ENCODE results near the gene AP1M1. TPM values are rescaled to one million over a fixed set of nuclear protein-coding genes. Genes with fewer than 3 reads are reported as not detected.
A peak's percentile ranks its signal among the peaks of the same experiment; 100 is the strongest.

AP1M1 gene
- total RNA-seq, 1 experiment from 2014 or later: 88.7 TPM

DNA sequence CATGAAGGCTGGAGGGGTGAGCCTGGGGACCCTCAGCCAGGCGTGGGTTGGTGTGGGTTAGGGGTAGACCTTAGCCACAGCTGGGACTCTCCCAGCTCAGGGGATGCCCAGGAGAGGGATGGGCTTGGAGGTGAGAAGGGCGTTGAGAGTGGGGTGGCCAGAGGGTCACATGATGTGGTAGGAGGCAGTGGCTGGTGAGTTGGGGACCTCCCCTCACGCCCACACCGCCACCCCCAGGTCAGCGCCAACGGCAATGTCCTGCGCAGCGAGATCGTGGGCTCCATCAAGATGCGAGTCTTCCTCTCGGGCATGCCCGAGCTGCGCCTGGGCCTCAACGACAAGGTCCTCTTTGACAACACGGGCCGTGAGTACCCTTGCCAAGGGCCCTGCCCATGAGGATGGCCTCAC, 28.5 kb downstream of the AP1M1 start:
- no peaks in the 10 kb centered on the region for H3K4me1 ChIP-seq (ENCODE audit: control insufficient read depth, insufficient read depth, low read length)
- H3K4me3 ChIP-seq (ENCODE audit: low read depth in 2 of 2, low read length in 2 of 2): no peak overlapping the region
- no peaks in the 10 kb centered on the region for H3K27me3 ChIP-seq (ENCODE audit: control insufficient read depth, insufficient read depth, low read length)
- intact Hi-C loops (cut with micrococcal nuclease; ENCODE audit: unreplicated experiment): no loop called here
- CTCF ChIA-PET: no interaction called here
- no TSS peak for BruUV-seq (replicated peaks)
- DNase-seq (ENCODE audit: low read depth, low spot score): no peak
- H3K9me3 ChIP-seq (ENCODE audit: control insufficient read depth, insufficient read depth, low read depth, low read length): no peaks in the 10 kb centered on the region; the same call in 1 of the 2 replicates
- no peak for ATAC-seq
- in situ Hi-C loops (cut with HindIII; ENCODE audit: low pct_unique_long_range_greater_than_20kb, low sequenced_read_pairs): no loop called here
- POLR2A ChIA-PET: no interaction called here
- peaks cover 4% of the 10 kb centered on the region; the same call in 1 of the 2 replicates for H3K36me3 ChIP-seq (ENCODE audit: control insufficient read depth, insufficient read depth, low read length)
- H3K27ac ChIP-seq (ENCODE audit: low read length): no peak overlapping the region
- TF ChIP-seq, protein P1, sequence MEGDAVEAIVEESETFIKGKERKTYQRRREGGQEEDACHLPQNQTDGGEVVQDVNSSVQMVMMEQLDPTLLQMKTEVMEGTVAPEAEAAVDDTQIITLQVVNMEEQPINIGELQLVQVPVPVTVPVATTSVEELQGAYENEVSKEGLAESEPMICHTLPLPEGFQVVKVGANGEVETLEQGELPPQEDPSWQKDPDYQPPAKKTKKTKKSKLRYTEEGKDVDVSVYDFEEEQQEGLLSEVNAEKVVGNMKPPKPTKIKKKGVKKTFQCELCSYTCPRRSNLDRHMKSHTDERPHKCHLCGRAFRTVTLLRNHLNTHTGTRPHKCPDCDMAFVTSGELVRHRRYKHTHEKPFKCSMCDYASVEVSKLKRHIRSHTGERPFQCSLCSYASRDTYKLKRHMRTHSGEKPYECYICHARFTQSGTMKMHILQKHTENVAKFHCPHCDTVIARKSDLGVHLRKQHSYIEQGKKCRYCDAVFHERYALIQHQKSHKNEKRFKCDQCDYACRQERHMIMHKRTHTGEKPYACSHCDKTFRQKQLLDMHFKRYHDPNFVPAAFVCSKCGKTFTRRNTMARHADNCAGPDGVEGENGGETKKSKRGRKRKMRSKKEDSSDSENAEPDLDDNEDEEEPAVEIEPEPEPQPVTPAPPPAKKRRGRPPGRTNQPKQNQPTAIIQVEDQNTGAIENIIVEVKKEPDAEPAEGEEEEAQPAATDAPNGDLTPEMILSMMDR (IDR thresholded peaks at IDR 0.05): no peak
- TF ChIP-seq POLR2AphosphoS5 (IDR thresholded peaks at IDR 0.05; ENCODE audit: low read depth, low read length) (no peak), TCF7L2 (IDR thresholded peaks at IDR 0.05; ENCODE audit: low read depth, low read length) (no peak), SIN3A (IDR thresholded peaks at IDR 0.05; ENCODE audit: borderline replicate concordance, insufficient read depth, low read depth, low read length) (no peak)
- TF ChIP-seq, protein P2, sequence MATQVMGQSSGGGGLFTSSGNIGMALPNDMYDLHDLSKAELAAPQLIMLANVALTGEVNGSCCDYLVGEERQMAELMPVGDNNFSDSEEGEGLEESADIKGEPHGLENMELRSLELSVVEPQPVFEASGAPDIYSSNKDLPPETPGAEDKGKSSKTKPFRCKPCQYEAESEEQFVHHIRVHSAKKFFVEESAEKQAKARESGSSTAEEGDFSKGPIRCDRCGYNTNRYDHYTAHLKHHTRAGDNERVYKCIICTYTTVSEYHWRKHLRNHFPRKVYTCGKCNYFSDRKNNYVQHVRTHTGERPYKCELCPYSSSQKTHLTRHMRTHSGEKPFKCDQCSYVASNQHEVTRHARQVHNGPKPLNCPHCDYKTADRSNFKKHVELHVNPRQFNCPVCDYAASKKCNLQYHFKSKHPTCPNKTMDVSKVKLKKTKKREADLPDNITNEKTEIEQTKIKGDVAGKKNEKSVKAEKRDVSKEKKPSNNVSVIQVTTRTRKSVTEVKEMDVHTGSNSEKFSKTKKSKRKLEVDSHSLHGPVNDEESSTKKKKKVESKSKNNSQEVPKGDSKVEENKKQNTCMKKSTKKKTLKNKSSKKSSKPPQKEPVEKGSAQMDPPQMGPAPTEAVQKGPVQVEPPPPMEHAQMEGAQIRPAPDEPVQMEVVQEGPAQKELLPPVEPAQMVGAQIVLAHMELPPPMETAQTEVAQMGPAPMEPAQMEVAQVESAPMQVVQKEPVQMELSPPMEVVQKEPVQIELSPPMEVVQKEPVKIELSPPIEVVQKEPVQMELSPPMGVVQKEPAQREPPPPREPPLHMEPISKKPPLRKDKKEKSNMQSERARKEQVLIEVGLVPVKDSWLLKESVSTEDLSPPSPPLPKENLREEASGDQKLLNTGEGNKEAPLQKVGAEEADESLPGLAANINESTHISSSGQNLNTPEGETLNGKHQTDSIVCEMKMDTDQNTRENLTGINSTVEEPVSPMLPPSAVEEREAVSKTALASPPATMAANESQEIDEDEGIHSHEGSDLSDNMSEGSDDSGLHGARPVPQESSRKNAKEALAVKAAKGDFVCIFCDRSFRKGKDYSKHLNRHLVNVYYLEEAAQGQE (IDR thresholded peaks at IDR 0.05; ENCODE audit: insufficient read depth in 1 of 2, low read depth in 2 of 2, low read length in 1 of 2): no peak

DNA sequence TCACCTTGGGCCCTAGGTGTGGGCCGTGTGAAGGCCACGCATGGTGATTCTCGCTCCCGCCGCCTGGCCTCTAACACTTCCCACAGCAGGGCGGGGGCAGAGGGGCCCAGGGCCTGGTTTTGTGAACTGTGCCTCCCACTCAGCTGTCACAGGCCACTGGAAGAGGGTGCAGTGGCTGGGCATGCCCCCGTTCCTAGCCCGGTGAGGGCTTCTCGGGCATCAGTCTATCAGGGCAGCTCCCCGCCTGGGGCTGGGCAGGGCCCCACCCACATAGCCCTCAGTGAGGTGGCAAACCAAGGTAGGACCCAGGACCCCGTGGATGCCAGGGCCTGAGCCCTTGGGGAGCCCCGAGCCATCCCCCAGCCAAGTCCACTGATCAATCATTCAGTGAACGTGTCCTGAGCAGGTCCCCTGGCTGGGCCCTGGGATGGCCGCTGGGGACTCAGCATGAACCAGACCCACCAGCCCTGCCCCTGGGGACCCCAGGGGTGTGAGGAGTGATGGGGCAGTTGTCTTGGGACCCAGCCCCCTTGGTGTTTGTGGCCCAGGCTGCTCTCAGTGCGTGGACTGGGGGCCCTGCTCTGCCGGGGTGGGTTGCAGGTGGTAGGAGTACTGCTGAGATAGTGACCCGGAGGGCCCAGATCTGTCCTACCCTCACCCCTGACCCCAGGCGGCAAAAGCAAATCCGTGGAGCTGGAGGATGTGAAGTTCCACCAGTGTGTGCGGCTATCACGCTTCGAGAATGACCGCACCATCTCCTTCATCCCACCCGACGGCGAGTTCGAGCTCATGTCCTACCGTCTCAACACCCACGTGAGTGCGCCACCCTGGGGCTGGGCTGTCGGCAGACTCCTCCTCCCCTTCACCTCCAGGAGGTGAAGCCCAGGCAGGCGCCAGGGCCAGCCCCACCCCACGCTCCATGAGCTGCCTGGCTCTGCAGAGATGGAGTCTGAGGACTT, 29.4 kb downstream of the AP1M1 start:
- Histone ChIP-seq H3K27ac (ENCODE audit: low read length) (no peak overlapping the region), H3K4me1 (ENCODE audit: control insufficient read depth, insufficient read depth, low read length) (no peaks in the 10 kb centered on the region), H3K36me3 (ENCODE audit: control insufficient read depth, insufficient read depth, low read length) (peaks cover 7% of the 10 kb centered on the region; the same call in 1 of the 2 replicates), H3K9me3 (ENCODE audit: control insufficient read depth, insufficient read depth, low read depth, low read length) (no peaks in the 10 kb centered on the region), H3K4me3 (ENCODE audit: low read depth in 2 of 2, low read length in 2 of 2) (no peak overlapping the region), H3K27me3 (ENCODE audit: control insufficient read depth, insufficient read depth, low read length) (no peaks in the 10 kb centered on the region)
- no TSS peak for BruUV-seq (replicated peaks)
- DNase-seq (ENCODE audit: low read depth, low spot score) (no peak), ATAC-seq (0 out of 2 replicates have a peak, but pooled peaks have one; percentile 24)
- intact Hi-C loops (cut with micrococcal nuclease; ENCODE audit: unreplicated experiment): no loop called here
- TF ChIP-seq, protein P1 (IDR thresholded peaks at IDR 0.05): no peak
- TF ChIP-seq, protein P2 (IDR thresholded peaks at IDR 0.05; ENCODE audit: insufficient read depth in 1 of 2, low read depth in 2 of 2, low read length in 1 of 2): no peak
- no peak for TF ChIP-seq SIN3A (IDR thresholded peaks at IDR 0.05; ENCODE audit: borderline replicate concordance, insufficient read depth, low read depth, low read length)
- no peak for TF ChIP-seq POLR2AphosphoS5 (IDR thresholded peaks at IDR 0.05; ENCODE audit: low read depth, low read length)
- no peak for TF ChIP-seq TCF7L2 (IDR thresholded peaks at IDR 0.05; ENCODE audit: low read depth, low read length)
- in situ Hi-C loops (cut with HindIII; ENCODE audit: low pct_unique_long_range_greater_than_20kb, low sequenced_read_pairs): no loop called here
- POLR2A ChIA-PET: no interaction called here
- CTCF ChIA-PET: no interaction called here

Data from Panc1 (cell line).